ENCODE data around the gene RBM14.

DNA sequence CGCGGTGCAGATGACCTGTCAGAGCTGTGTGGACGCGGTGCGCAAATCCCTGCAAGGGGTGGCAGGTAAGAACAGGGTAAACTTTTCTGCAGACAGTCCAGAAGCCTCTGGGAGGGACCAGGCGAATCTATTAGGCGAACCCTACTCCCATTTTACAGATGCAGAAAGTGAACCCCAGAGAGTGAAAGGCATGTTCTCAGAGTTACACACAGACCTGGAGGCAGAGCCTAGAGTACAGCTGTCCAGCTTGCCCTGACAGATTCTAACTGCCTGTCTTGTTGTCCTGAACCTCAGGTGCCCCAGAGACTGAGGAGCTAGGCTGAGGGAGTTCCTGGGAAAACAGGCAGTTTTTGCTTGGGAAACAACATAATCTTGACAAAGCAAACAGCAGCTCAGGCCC lies 22.8 kb upstream of the RBM14 start:
- TF ChIP-seq POLR2AphosphoS5 (IDR thresholded peaks at IDR 0.05; ENCODE audit: low read depth, low read length), result no peak
- no peak for TF ChIP-seq POLR2A (IDR thresholded peaks at IDR 0.05; ENCODE audit: low read depth, low read length)
- no peak for TF ChIP-seq TAF1 (IDR thresholded peaks at IDR 0.05; ENCODE audit: low read depth, low read length)
